Measurements from ENCODE around the gene IL17B. TPM values are rescaled to one million over a fixed set of nuclear protein-coding genes. Genes with fewer than 3 reads are reported as not detected.

Gene IL17B
- total RNA-seq, 1 donor from 2014 or later, result not detected

- no peak for TF ChIP-seq CTCF (conservative IDR thresholded peaks at IDR 0.05; ENCODE audit: low read depth, low read length)
- DNase-seq (ENCODE audit: low read depth), result no peak
These were observed 1.5 kb upstream of the IL17B start for GRCh38 chr5:149380466-149381121.

DNA sequence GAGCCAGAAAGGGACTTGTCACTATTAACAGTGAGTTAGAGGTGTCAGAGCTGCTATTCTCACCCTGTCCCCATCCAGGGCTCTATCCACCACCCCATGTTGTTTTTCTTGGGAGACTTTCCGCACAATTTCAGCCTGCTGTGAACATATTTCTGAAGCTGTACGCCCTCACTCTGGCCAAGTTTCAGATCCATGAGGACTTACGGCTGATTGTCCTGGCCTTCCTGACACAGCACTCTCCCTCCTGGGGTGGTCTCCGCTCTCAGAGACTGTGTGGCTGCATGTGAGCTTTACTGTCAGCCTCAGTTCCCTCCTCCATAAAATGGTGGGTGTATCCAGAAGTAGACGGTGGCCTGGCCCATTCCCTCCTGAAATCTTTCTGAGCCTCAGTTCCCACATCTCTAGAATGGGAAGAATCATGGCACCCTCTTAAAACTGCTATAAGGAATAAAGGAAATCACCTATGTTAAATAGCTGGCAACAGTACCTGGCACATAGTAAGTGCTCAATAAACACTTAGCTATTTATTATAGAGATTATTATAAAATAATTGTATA is 804 bp upstream of the IL17B start:
- TF ChIP-seq CTCF (conservative IDR thresholded peaks at IDR 0.05; ENCODE audit: low read depth, low read length), result no peak
- no peak overlapping the region for H3K4me3 ChIP-seq (ENCODE audit: low read depth, low read length)
- no peak for DNase-seq (ENCODE audit: low read depth)

More at GRCh38 chr5:149380466-149381121, 1.5 kb upstream of the IL17B start:
- H3K4me3 ChIP-seq (ENCODE audit: low read depth, low read length), result no peak overlapping the region

DNA sequence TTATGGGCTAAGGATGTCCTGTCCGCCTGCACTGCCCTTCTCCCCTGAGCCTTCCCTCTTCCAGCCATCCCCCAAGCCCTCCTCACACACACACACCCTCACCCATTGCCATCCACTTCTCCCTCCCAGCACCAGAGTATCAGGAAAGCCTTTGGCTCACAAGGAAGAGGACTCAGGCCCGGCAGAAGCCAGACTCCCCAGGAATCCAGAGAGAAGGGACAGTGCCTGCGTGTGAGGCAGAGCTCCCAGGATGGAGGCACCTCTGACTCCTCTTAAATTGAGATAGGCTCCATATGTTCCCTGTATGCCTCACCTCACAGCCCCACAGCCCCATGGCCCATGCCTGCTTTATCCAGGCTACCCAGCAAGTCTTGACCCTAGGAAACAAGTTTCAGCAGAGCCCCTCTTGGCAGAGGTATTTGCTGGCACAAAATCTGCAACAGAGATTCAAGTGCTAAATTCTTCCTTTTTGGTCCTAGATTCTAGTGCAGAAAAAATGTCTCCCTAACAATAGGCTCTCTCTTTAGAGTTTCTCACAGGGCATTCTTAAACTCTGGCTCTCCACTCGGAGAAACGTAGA is 761 bp downstream of the IL17B start:
- no peak for DNase-seq (ENCODE audit: low read depth)
- no peak for TF ChIP-seq CTCF (conservative IDR thresholded peaks at IDR 0.05; ENCODE audit: low read depth, low read length)
- H3K4me3 ChIP-seq (ENCODE audit: low read depth, low read length), result no peak overlapping the region

DNA sequence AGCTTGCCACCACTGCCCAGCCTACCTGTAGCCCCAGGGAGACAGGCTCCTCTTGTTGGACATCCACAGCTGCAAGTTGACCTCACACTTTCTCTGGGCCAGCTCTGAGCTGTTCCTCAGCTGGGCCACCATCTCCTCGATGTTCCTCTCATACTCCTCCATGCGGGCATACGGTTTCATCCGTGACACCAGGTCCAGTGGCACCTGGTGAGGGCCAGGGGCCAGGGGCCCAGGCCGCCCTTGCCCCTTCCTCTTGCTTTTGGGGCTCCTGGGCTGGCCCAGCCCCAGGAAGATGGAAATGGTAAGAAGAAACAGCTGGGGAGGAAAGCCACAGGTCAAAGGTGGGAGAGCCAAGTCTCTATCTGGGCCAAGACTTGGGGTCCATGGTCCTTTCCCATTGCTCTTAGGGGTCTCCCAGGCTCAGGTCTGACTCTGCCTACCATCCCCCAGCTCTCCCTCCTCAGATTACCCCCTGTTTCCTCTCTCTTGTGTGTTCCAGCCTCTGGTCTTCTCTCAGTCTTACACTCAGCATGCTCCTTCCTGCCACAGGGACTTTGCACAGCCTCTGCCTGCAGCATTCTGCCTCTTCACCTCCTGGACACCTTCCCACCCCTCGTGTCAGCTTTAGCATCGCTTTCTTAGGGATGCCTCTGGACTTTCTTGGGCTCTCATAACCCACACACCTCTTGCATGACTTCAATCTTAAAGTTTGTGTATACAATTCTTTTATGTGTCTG is 2.2 kb downstream of the IL17B start:
- TF ChIP-seq CTCF (conservative IDR thresholded peaks at IDR 0.05; ENCODE audit: low read depth, low read length), result no peak
- DNase-seq (ENCODE audit: low read depth), result no peak
- H3K4me3 ChIP-seq (ENCODE audit: low read depth, low read length), result no peak overlapping the region

DNA sequence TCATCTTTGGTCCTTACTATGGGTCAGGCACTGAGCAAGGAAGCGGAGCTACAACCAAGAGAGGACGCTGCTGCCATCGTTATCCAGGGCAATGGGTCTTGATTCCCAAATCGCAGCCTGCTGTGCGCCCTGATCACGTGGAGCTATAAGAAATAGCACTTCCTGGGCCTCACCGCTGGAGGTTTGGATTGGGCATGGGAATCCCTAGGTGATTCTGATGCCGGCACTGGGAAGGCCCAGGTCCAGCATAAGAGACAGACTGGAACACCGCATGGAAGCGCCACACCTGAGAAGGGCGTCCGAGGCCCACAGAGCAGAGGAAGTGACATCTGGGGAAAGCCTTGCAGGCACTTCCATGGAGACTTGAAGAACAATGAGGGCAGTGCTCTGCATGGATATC is 3.0 kb downstream of the IL17B start:
- no peak for DNase-seq (ENCODE audit: low read depth)
- TF ChIP-seq CTCF (conservative IDR thresholded peaks at IDR 0.05; ENCODE audit: low read depth, low read length), result no peak
- H3K4me3 ChIP-seq (ENCODE audit: low read depth, low read length), result no peak overlapping the region

GRCh38 chr5:149375434-149375833 is 3.7 kb downstream of the IL17B start:
- no peak for TF ChIP-seq CTCF (conservative IDR thresholded peaks at IDR 0.05; ENCODE audit: low read depth, low read length)
- H3K4me3 ChIP-seq (ENCODE audit: low read depth, low read length), result no peak overlapping the region
- DNase-seq (ENCODE audit: low read depth), result no peak
